ENCODE results near the gene ZNF425.

The ZNF425 gene

DNA sequence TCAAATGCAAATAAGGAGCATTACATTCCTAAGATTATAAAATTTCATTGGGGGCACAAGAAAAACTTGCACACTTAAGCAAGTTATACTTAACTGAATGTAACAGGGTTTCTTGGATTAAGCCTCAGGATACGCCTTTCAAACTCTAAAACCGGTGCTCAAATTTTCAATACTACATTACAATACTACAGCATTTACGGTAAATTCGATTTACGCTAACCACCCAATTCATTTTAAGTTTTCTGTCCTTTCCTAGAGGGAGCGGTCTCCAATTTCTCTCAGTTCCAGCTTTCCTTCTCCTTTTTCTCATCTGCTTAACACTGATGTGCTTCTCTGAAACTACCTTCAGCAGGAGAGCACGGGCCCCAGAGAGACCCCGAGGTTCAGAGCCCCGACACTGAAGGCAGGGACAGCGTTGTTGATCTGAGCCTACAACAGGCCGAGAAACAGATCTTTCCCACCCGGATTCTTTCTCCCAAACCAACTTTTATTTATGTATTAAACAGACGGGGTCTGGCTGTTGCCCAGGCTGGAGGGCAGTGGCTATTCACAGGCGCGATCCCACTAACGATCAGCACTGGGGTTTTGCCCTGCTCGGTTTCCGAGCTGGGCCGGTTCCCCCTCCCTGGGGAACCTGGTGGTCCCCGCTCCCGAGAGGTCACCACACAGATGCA, 798 bp downstream of the ZNF425 start:
- H3K27me3 ChIP-seq (ENCODE audit: insufficient read depth, low read length) = no peaks in the 10 kb centered on the region; the same call in 1 of the 2 replicates
- peaks cover 2% of the 10 kb centered on the region for H3K9me3 ChIP-seq (ENCODE audit: low read length)
- H3K4me2 ChIP-seq (ENCODE audit: low read length) = peak overlapping the region; percentile 90
- no peaks in the 10 kb centered on the region for H3K9me2 ChIP-seq (ENCODE audit: low read depth, low read length)
- H4K20me1 ChIP-seq (ENCODE audit: insufficient read depth, low read length) = no peaks in the 10 kb centered on the region
- no peak overlapping the region for H2AFZ ChIP-seq (ENCODE audit: low read length)
- H3F3A ChIP-seq (ENCODE audit: insufficient read depth, low read length) = 0 out of 2 replicates have a peak, but pooled peaks cover 6% of the 10 kb centered on the region
- peak overlapping the region; percentile 3 for H3K27ac ChIP-seq (ENCODE audit: low read depth, low read length, poor library complexity, severe bottlenecking)
- peak overlapping the region; percentile 86 for H3K9ac ChIP-seq (ENCODE audit: low read length)
- no peaks in the 10 kb centered on the region for H3K79me2 ChIP-seq (ENCODE audit: insufficient read depth, low read length)
- H3K4me1 ChIP-seq (ENCODE audit: insufficient read depth, low read length, severe bottlenecking) = peaks cover 17% of the 10 kb centered on the region
- peak overlapping the region; percentile 83 for H3K4me3 ChIP-seq (ENCODE audit: low read depth, low read length, poor library complexity, severe bottlenecking)
- TF ChIP-seq EZH2 (IDR thresholded peaks at IDR 0.05; ENCODE audit: borderline replicate concordance, low read length) = no peak
- TF ChIP-seq CTCF (IDR thresholded peaks at IDR 0.05; ENCODE audit: low read length) = no peak
- H3K36me3 ChIP-seq (ENCODE audit: insufficient read depth, low read length) = peaks cover 10% of the 10 kb centered on the region

- no peaks in the 10 kb centered on the region for H3K4me1 ChIP-seq (ENCODE audit: insufficient read depth, low read length, severe bottlenecking)
- no peaks in the 10 kb centered on the region for H3K9me3 ChIP-seq (ENCODE audit: low read length)
- H3K36me3 ChIP-seq (ENCODE audit: insufficient read depth, low read length) = no peaks in the 10 kb centered on the region
- H3K9ac ChIP-seq (ENCODE audit: low read length) = no peak overlapping the region
- no peak overlapping the region for H3K27ac ChIP-seq (ENCODE audit: low read depth, low read length, poor library complexity, severe bottlenecking)
- no peak for TF ChIP-seq EZH2 (IDR thresholded peaks at IDR 0.05; ENCODE audit: borderline replicate concordance, low read length)
- no peak for TF ChIP-seq CTCF (IDR thresholded peaks at IDR 0.05; ENCODE audit: low read length)
- H3K4me3 ChIP-seq (ENCODE audit: low read depth, low read length, poor library complexity, severe bottlenecking) = no peak overlapping the region
- H3K79me2 ChIP-seq (ENCODE audit: insufficient read depth, low read length) = no peaks in the 10 kb centered on the region
- no peaks in the 10 kb centered on the region for H3F3A ChIP-seq (ENCODE audit: insufficient read depth, low read length)
- H4K20me1 ChIP-seq (ENCODE audit: insufficient read depth, low read length) = no peaks in the 10 kb centered on the region
- H3K4me2 ChIP-seq (ENCODE audit: low read length) = no peak overlapping the region
- H3K27me3 ChIP-seq (ENCODE audit: insufficient read depth, low read length) = no peaks in the 10 kb centered on the region
- H3K9me2 ChIP-seq (ENCODE audit: low read depth, low read length) = no peaks in the 10 kb centered on the region
- H2AFZ ChIP-seq (ENCODE audit: low read length) = no peak overlapping the region
Observed at GRCh38 chr7:149109969-149110368, 16.2 kb downstream of the ZNF425 start.

GRCh38 chr7:149104749-149105148, 21.4 kb downstream of the ZNF425 start:
- H3K79me2 ChIP-seq (ENCODE audit: insufficient read depth, low read length) = no peaks in the 10 kb centered on the region
- H3K4me1 ChIP-seq (ENCODE audit: insufficient read depth, low read length, severe bottlenecking) = no peaks in the 10 kb centered on the region
- no peak overlapping the region for H3K9ac ChIP-seq (ENCODE audit: low read length)
- TF ChIP-seq EZH2 (IDR thresholded peaks at IDR 0.05; ENCODE audit: borderline replicate concordance, low read length) = no peak
- TF ChIP-seq CTCF (IDR thresholded peaks at IDR 0.05; ENCODE audit: low read length) = no peak
- H4K20me1 ChIP-seq (ENCODE audit: insufficient read depth, low read length) = no peaks in the 10 kb centered on the region
- no peak overlapping the region for H3K4me2 ChIP-seq (ENCODE audit: low read length)
- no peaks in the 10 kb centered on the region; the same call in 1 of the 2 replicates for H3K27me3 ChIP-seq (ENCODE audit: insufficient read depth, low read length)
- no peak overlapping the region for H2AFZ ChIP-seq (ENCODE audit: low read length)
- no peaks in the 10 kb centered on the region for H3K9me2 ChIP-seq (ENCODE audit: low read depth, low read length)
- no peaks in the 10 kb centered on the region for H3F3A ChIP-seq (ENCODE audit: insufficient read depth, low read length)
- no peak overlapping the region for H3K27ac ChIP-seq (ENCODE audit: low read depth, low read length, poor library complexity, severe bottlenecking)
- no peaks in the 10 kb centered on the region for H3K36me3 ChIP-seq (ENCODE audit: insufficient read depth, low read length)
- no peaks in the 10 kb centered on the region for H3K9me3 ChIP-seq (ENCODE audit: low read length)
- H3K4me3 ChIP-seq (ENCODE audit: low read depth, low read length, poor library complexity, severe bottlenecking) = no peak overlapping the region

Data from OCI-LY1 (cell line).